Natural killer cell (primary cell): ENCODE data around the gene DENND1A. TPM values are rescaled to one million over a fixed set of nuclear protein-coding genes. Genes with fewer than 3 reads are reported as not detected.

Experiments
- ATAC-seq, 3 donors: fragments of 150-1000 bp in 2 of 3; fragments of 200-7000 bp in 1 of 3; cut with Tn5 transposase; 1 replicate in 1 of 3; 2 replicates in 2 of 3; pipeline ENCODE4 v1.10.0; 2021; ENCODE audit warnings: mild to moderate bottlenecking in 2 of 3, moderate library complexity in 2 of 3
- DNase-seq, 2 donors: peaks; one replicate each; pipeline versions ENCODE4 v3.0.0 to v3.0.0-alpha.2; 2013 to 2021; ENCODE audit warnings: mixed read lengths in 1 of 2
- H3K27ac ChIP-seq: one replicate; pipeline ENCODE4 v1.5.1; 2013; ENCODE audit warnings: mild to moderate bottlenecking, low read length
- H3K27me3 ChIP-seq: one replicate; pipeline ENCODE4 v1.6.1; 2013; ENCODE audit warnings: low read length; ENCODE audit not compliant: control insufficient read depth, insufficient read depth
- H3K36me3 ChIP-seq: one replicate; pipeline ENCODE4 v1.6.1; 2013; ENCODE audit warnings: low read length; ENCODE audit not compliant: control insufficient read depth, insufficient read depth
- H3K4me1 ChIP-seq: one replicate; pipeline ENCODE4 v1.6.1; 2013; ENCODE audit warnings: low read length; ENCODE audit not compliant: control insufficient read depth, insufficient read depth
- H3K4me3 ChIP-seq: one replicate; pipeline ENCODE4 v1.5.1; 2013; ENCODE audit warnings: low read length
- H3K9me3 ChIP-seq: one replicate; pipeline ENCODE4 v1.6.1; 2013; ENCODE audit warnings: low read length; ENCODE audit not compliant: control insufficient read depth, insufficient read depth
- H3K27ac Mint-ChIP-seq, 2 donors: one replicate each; pipeline ENCODE4 v1.8.0; 2022; ENCODE audit warnings: mild to moderate bottlenecking in 2 of 2, mixed read lengths in 2 of 2, moderate library complexity in 1 of 2
- H3K27me3 Mint-ChIP-seq, 2 donors: one replicate each; pipeline ENCODE4 v1.8.0; 2022; ENCODE audit warnings: low read depth in 2 of 2, mixed read lengths in 2 of 2
- H3K36me3 Mint-ChIP-seq: one replicate; pipeline ENCODE4 v1.8.0; 2022; ENCODE audit warnings: mixed read lengths
- H3K4me1 Mint-ChIP-seq, 2 donors: one replicate each; pipeline ENCODE4 v1.8.0; 2022; ENCODE audit warnings: mixed read lengths in 2 of 2
- H3K4me3 Mint-ChIP-seq: one replicate; pipeline ENCODE4 v1.8.0; 2022; ENCODE audit warnings: mild to moderate bottlenecking, moderate library complexity, mixed read lengths
- H3K9me3 Mint-ChIP-seq, 2 donors: one replicate each; pipeline ENCODE4 v1.8.0; 2022; ENCODE audit warnings: mixed read lengths in 2 of 2
- WGBS: methylation state at CpG from one replicate; pipeline ENCODE4 v1.1.7; 2013; ENCODE audit warnings: missing lambda C conversion rate; ENCODE audit not compliant: insufficient coverage; 5-methylcytosine and 5-hydroxymethylcytosine counted together
- intact Hi-C: fragments of 100-400 bp; cut with micrococcal nuclease; formaldehyde crosslinking; loops from one replicate; pipeline ENCODE4 v1.14.2; 2022
- total RNA-seq, 4 donors: library from RNA; stranded (reverse); fragments of 120-200 nt in 1 of 4; gene quantifications; one replicate each; pipeline versions ENCODE4 v1.2.3 to v1.2.4, GENCODE V29; 2013 to 2022
- TF ChIP-seq, protein P1 (sequence below): fragments of 200-600 bp; IDR thresholded peaks from one replicate; pipeline ENCODE4 v1.8.0; 2022; ENCODE audit warnings: antibody characterized with exemption

DENND1A gene
- total RNA-seq, 3 donors from 2014 or later (not counting 1 experiment from before 2014, with no cell fraction given): 27.8 to 37.6 (median 30.9) TPM

DNA sequence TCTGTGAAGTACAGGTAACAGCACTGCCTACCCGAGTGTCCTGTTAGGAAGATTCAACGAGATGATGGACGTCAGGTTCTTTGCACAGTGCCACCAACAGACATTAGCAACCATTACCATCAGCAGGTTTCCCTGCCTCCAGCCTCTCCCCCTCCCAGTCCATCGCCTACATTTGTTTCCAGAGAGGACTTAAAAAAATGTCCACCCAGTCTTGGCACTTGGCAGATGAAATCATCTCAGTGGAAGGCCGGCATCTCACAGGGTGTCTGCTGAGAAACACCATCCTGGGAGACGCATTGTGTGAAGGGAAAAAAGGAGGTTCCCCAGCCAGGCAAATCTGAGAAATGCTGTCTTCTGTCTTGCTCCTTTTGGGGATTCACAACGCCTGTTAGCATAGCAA, 515.7 kb downstream of the DENND1A start:
- Histone ChIP-seq H3K27ac (no peak overlapping the region), H3K27me3 (no peaks in the 10 kb centered on the region), H3K4me1 (no peaks in the 10 kb centered on the region), H3K36me3 (no peaks in the 10 kb centered on the region), H3K4me3 (no peak overlapping the region), H3K9me3 (no peaks in the 10 kb centered on the region)
- H3K4me3 Mint-ChIP-seq: no peak overlapping the region
- H3K27ac Mint-ChIP-seq: no peak overlapping the region
- no peaks in the 10 kb centered on the region for H3K9me3 Mint-ChIP-seq
- intact Hi-C loops: no loop called here
- ATAC-seq: no peak
- no peaks in the 10 kb centered on the region for H3K36me3 Mint-ChIP-seq
- 96% methylated on average over 7 of the region's 7 CpGs for WGBS
- no peaks in the 10 kb centered on the region for H3K27me3 Mint-ChIP-seq
- DNase-seq: no peak
- TF ChIP-seq, protein P1, sequence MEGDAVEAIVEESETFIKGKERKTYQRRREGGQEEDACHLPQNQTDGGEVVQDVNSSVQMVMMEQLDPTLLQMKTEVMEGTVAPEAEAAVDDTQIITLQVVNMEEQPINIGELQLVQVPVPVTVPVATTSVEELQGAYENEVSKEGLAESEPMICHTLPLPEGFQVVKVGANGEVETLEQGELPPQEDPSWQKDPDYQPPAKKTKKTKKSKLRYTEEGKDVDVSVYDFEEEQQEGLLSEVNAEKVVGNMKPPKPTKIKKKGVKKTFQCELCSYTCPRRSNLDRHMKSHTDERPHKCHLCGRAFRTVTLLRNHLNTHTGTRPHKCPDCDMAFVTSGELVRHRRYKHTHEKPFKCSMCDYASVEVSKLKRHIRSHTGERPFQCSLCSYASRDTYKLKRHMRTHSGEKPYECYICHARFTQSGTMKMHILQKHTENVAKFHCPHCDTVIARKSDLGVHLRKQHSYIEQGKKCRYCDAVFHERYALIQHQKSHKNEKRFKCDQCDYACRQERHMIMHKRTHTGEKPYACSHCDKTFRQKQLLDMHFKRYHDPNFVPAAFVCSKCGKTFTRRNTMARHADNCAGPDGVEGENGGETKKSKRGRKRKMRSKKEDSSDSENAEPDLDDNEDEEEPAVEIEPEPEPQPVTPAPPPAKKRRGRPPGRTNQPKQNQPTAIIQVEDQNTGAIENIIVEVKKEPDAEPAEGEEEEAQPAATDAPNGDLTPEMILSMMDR: no peak
- H3K4me1 Mint-ChIP-seq: peaks cover 0 to 5% of the 10 kb centered on the region in 2 donors

DNA sequence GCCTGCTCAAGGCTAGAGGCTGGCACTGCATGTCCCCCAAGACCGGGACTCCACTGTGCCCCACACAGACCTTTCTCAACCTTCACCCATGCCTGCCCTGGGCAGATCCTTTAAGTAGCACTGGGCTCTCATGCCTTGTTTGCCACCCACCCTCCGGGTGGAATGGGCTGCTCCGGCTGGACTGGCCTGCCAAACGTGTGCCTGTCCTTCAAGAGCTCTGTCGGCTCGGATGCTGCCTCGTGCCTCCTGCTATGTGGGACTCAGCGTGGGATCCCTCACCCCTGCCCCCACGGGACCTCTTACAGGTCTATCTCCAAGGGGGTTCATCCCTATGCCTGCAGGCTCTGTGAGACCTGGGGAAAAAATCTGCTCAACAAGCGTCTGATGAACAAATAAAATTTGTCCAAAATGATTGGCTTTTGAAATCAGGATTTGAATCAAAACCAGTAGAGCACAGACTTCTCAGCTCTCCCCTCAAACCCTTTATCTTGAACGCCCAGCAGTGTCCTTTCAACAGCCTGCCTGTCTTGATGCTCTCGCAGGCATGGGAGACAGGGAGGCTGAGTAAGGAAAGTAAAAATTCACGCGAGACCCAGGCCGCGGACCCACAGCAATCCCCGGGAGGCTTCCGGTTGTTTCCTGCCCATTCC, 517.6 kb downstream of the DENND1A start:
- no peaks in the 10 kb centered on the region for H3K27me3 Mint-ChIP-seq
- H3K9me3 Mint-ChIP-seq: no peaks in the 10 kb centered on the region
- Histone ChIP-seq H3K4me1 (no peaks in the 10 kb centered on the region), H3K9me3 (no peaks in the 10 kb centered on the region), H3K27ac (no peak overlapping the region), H3K36me3 (no peaks in the 10 kb centered on the region), H3K4me3 (no peak overlapping the region), H3K27me3 (no peaks in the 10 kb centered on the region)
- DNase-seq (no peak), ATAC-seq (no peak)
- no peak overlapping the region for H3K27ac Mint-ChIP-seq
- peaks cover 0 to 5% of the 10 kb centered on the region in 2 donors for H3K4me1 Mint-ChIP-seq
- no peak overlapping the region for H3K4me3 Mint-ChIP-seq
- 95% methylated on average over 18 of the region's 18 CpGs for whole genome bisulfite sequencing
- TF ChIP-seq, protein P1: no peak
- intact Hi-C loops: no loop called here
- H3K36me3 Mint-ChIP-seq: no peaks in the 10 kb centered on the region

DNA sequence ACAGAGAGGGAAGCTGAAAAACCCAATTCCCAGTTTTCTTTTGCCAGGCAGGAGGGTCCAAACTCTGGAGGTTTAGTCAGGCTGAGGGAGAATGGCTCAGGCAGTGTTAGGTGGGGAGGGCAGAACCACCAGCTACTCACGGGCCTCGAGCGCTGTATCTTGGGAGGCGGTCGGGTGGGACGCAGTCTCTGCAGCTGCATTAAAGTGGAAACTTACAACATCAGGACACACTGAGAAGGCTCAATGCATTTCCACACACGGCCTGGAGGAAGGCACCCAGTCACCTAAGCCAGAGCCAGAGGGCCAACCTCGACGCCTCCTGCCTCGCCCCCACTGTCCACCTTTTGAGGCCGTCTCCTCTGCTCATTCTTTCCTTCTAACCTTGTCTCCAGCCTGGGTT, 518.3 kb downstream of the DENND1A start:
- H3K27me3 Mint-ChIP-seq: no peaks in the 10 kb centered on the region
- no peak overlapping the region for H3K27ac Mint-ChIP-seq
- no peaks in the 10 kb centered on the region for H3K36me3 Mint-ChIP-seq
- intact Hi-C loops: no loop called here
- TF ChIP-seq, protein P1: no peak
- H3K4me3 ChIP-seq: no peak overlapping the region
- DNase-seq (no peak), ATAC-seq (no peak)
- no peaks in the 10 kb centered on the region for H3K9me3 Mint-ChIP-seq
- peaks cover 0 to 9% of the 10 kb centered on the region in 2 donors for H3K4me1 Mint-ChIP-seq
- 94% methylated on average over 11 of the region's 11 CpGs for WGBS
- no peaks in the 10 kb centered on the region for H3K27me3 ChIP-seq
- no peaks in the 10 kb centered on the region for H3K9me3 ChIP-seq
- H3K4me1 ChIP-seq: no peaks in the 10 kb centered on the region
- H3K36me3 ChIP-seq: no peaks in the 10 kb centered on the region
- no peak overlapping the region for H3K27ac ChIP-seq
- H3K4me3 Mint-ChIP-seq: no peak overlapping the region

DNA sequence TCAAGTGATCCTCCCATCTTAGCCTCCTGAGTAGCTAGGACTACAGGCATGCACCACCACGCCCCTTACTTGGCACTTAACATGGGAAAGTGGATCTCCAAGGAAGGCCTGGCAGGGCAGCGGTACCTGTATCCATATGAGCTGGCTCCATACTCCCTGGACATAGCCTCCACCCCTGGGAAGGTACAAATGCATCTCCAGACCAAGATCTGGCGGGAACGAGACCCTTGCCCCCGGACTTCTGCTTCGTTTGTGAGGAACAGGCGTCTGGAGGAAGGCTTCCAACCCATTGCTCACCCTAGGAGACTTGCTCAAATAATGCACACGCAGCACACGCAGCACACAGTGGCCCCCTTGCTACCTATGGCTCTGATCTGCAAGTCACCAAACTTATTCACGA, 518.7 kb downstream of the DENND1A start:
- whole genome bisulfite sequencing: 94% methylated on average over 10 of the region's 10 CpGs
- DNase-seq: no peak
- Histone ChIP-seq H3K4me3 (no peak overlapping the region), H3K9me3 (no peaks in the 10 kb centered on the region), H3K27me3 (no peaks in the 10 kb centered on the region), H3K36me3 (no peaks in the 10 kb centered on the region), H3K27ac (no peak overlapping the region), H3K4me1 (no peaks in the 10 kb centered on the region)
- Mint-ChIP-seq H3K27ac (no peak overlapping the region), H3K4me3 (no peak overlapping the region), H3K36me3 (no peaks in the 10 kb centered on the region), H3K27me3 (no peaks in the 10 kb centered on the region), H3K9me3 (no peaks in the 10 kb centered on the region), H3K4me1 (peaks cover 0 to 11% of the 10 kb centered on the region in 2 donors)
- no peak for ATAC-seq
- intact Hi-C loops: no loop called here
- TF ChIP-seq, protein P1: no peak
